ENCODE measurements around the gene ZNF764. TPM values are rescaled to one million over a fixed set of nuclear protein-coding genes. Genes with fewer than 3 reads are reported as not detected.

ZNF764 gene
- total RNA-seq, 2 experiments from 2014 or later: 14.1 to 15.0 TPM

- POLR2A ChIA-PET: interaction anchor here (0.7 to 3.2 kb wide), 7 partner anchors 13 to 107 kb away, joined by 4 to 35 read pairs (median 9); partner anchors contain the start of genes DCTPP1, ZNF688 and ZNF764
Measured at GRCh38 chr16:30536391-30537024, 21.7 kb downstream of the ZNF764 start.

GRCh38 chr16:30535777-30536190 lies 22.4 kb downstream of the ZNF764 start:
- POLR2A ChIA-PET: interaction anchor here (0.6 to 3.2 kb wide), 19 partner anchors 8 to 338 kb away, joined by 3 to 35 read pairs (median 5); partner anchors contain the start of genes DCTPP1, ITGAL, PRR14 and ZNF688
- CTCF ChIA-PET: interaction anchor here (0.5 to 3.4 kb wide), 19 partner anchors 8 to 167 kb away, joined by 3 to 31 read pairs (median 6); partner anchors contain the start of genes DCTPP1, ZNF688, ZNF689 and ZNF764

More at GRCh38 chr16:30536391-30537024, 21.7 kb downstream of the ZNF764 start:
- CTCF ChIA-PET: interaction anchor here (0.5 to 3.4 kb wide), 14 partner anchors 10 to 167 kb away, joined by 3 to 31 read pairs (median 7); partner anchors contain the start of genes DCTPP1, ZNF688 and ZNF764

- ChIA-PET CTCF (interaction anchor here (0.7 to 3.4 kb wide), 18 partner anchors 8 to 166 kb away, joined by 3 to 31 read pairs (median 6); partner anchors contain the start of genes DCTPP1, ZNF688, ZNF689 and ZNF764), POLR2A (interaction anchor here (0.6 to 3.2 kb wide), 20 partner anchors 8 to 338 kb away, joined by 3 to 35 read pairs (median 5); partner anchors contain the start of genes DCTPP1, ITGAL, PRR14 and ZNF688)
Measured at GRCh38 chr16:30535106-30535776, 22.9 kb downstream of the ZNF764 start.

- POLR2A ChIA-PET: interaction anchor here (0.5 to 3.2 kb wide), 16 partner anchors 9 to 128 kb away, joined by 3 to 35 read pairs (median 5); partner anchors contain the start of genes DCTPP1, ITGAL, PRR14 and ZNF688
- CTCF ChIA-PET: interaction anchor here (0.9 to 3.4 kb wide), 16 partner anchors 9 to 116 kb away, joined by 3 to 31 read pairs (median 6); partner anchors contain the start of genes DCTPP1, ZNF688 and ZNF764
Measured at GRCh38 chr16:30534368-30535105, 23.6 kb downstream of the ZNF764 start, which contains the start of gene ZNF747. ZNF747 (minus strand) TSS chr16:30534858; CDS start chr16:30534679, 179 bp downstream.

- ChIA-PET POLR2A (interaction anchor here (0.5 to 3.2 kb wide), 11 partner anchors 9 to 126 kb away, joined by 3 to 35 read pairs (median 5); partner anchors contain the start of genes DCTPP1, ZNF688, ZNF764 and ZNF771), CTCF (interaction anchor here (0.9 to 3.4 kb wide), 10 partner anchors 10 to 116 kb away, joined by 3 to 31 read pairs (median 8); partner anchors contain the start of genes DCTPP1 and ZNF764)
Measured at GRCh38 chr16:30533748-30534367, 24.3 kb downstream of the ZNF764 start.

GRCh38 chr16:30533146-30533522 lies 25.0 kb downstream of the ZNF764 start:
- ChIA-PET CTCF (interaction anchor here (1.1 to 3.4 kb wide), 2 partner anchors 17 to 117 kb away, joined by 5 to 23 read pairs; no protein-coding TSS in a partner anchor), POLR2A (interaction anchor here (0.6 to 1.7 kb wide), 5 partner anchors 8 to 103 kb away, joined by 3 to 5 read pairs (median 3); partner anchors contain the start of genes DCTPP1 and ZNF785)

- ChIA-PET CTCF (no interaction called here), POLR2A (interaction anchor here (0.6 to 1.1 kb wide), 2 partner anchors 44 to 53 kb away, joined by 3 read pairs; partner anchors contain the start of gene ZNF785)
Measured at GRCh38 chr16:30532285-30533145, 25.7 kb downstream of the ZNF764 start.

GRCh38 chr16:30530163-30531037 lies 27.8 kb downstream of the ZNF764 start:
- ChIA-PET CTCF (interaction anchor here (1.5 to 2.6 kb wide), 2 partner anchors 26 to 100 kb away, joined by 4 to 8 read pairs; partner anchors contain the start of gene DCTPP1), POLR2A (interaction anchor here (0.6 kb wide), 1 partner anchor 79 kb away, joined by 3 read pairs; no protein-coding TSS in a partner anchor)

GRCh38 chr16:30528799-30529457 lies 29.2 kb downstream of the ZNF764 start:
- ChIA-PET CTCF (interaction anchor here (1.4 to 2.6 kb wide), 2 partner anchors 69 to 99 kb away, joined by 5 to 8 read pairs; partner anchors contain the start of gene DCTPP1), POLR2A (interaction anchor here (0.6 kb wide), 1 partner anchor 9 kb away, joined by 5 read pairs; no protein-coding TSS in a partner anchor)

- POLR2A ChIA-PET: interaction anchor here (0.6 to 1.3 kb wide), 6 partner anchors 8 to 93 kb away, joined by 3 to 5 read pairs (median 3); partner anchors contain the start of gene SEPHS2
- CTCF ChIA-PET: interaction anchor here (0.9 to 1.4 kb wide), 4 partner anchors 18 to 78 kb away, joined by 3 to 5 read pairs (median 4); no protein-coding TSS in a partner anchor
Measured at GRCh38 chr16:30527635-30528178, 30.5 kb downstream of the ZNF764 start.

- POLR2A ChIA-PET: interaction anchor here (0.6 to 1.3 kb wide), 5 partner anchors 9 to 82 kb away, joined by 3 to 5 read pairs (median 4); partner anchors contain the start of gene SEPHS2
- CTCF ChIA-PET: interaction anchor here (0.9 to 1.0 kb wide), 3 partner anchors 17 to 77 kb away, joined by 3 to 4 read pairs (median 3); no protein-coding TSS in a partner anchor
Measured at GRCh38 chr16:30526823-30527634, 31.1 kb downstream of the ZNF764 start.

- POLR2A ChIA-PET: interaction anchor here (0.6 to 1.3 kb wide), 2 partner anchors 53 to 58 kb away, joined by 3 to 4 read pairs; no protein-coding TSS in a partner anchor
Measured at GRCh38 chr16:30526137-30526822, 31.9 kb downstream of the ZNF764 start, which contains the start of gene ZNF768. ZNF768 (minus strand) TSS chr16:30526566; CDS start chr16:30526413, 153 bp downstream.

GRCh38 chr16:30525844-30526136 lies 32.4 kb downstream of the ZNF764 start:
- CTCF ChIA-PET: interaction anchor here (2.1 kb wide), 1 partner anchor 10 kb away, joined by 7 read pairs; no protein-coding TSS in a partner anchor
- POLR2A ChIA-PET: interaction anchor here (1.6 kb wide), 1 partner anchor 8 kb away, joined by 5 read pairs; the partner anchor contains the start of gene ZNF747

More at GRCh38 chr16:30526137-30526822, 31.9 kb downstream of the ZNF764 start, which contains the start of gene ZNF768:
- CTCF ChIA-PET: interaction anchor here (2.1 kb wide), 1 partner anchor 9 kb away, joined by 7 read pairs; no protein-coding TSS in a partner anchor

Data from activated CD8-positive, alpha-beta memory T cell treated with anti-CD3 and anti-CD28 coated beads for 36 hours (primary cell).